NCI-H2227 (cell line): ENCODE data around the gene ALDH1A1.

ENCODE experiments used
- DNase-seq: peaks from one replicate; lab custom pipeline; 2025; ENCODE audit not compliant: unreplicated experiment; lab: John Stamatoyannopoulos, UW

The ALDH1A1 gene

DNA sequence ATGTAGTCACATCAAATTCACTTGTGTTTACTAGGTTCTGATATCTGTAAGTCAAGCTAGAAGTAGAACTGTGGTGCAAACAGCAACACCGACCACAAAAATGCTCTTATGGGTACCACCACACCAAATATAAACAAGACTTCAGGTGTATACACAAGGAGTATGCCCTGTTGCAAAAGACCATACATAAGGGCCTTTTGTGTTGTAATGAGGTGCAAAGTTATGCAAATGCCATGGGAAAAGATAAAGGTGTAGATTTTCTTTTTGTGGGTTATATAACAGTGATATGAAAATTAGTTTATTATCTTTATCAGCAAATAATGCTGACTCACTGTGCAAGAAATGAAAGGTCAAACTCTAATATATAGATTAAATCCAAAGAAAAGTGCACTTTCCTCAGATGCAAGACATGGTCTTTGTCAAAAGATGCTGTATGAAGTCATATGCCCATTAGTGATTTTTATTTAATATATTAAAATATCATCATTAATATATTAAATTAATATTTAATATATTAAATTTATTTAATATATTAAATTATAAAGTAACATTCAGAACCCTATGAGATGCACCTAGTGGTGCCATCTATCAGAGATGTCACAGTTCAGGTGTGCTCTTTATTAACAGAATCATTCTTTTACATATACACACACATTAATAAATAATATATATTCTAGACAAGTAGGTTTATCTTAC lies 26.7 kb upstream of the ALDH1A1 start:
- DNase-seq: no peak

DNA sequence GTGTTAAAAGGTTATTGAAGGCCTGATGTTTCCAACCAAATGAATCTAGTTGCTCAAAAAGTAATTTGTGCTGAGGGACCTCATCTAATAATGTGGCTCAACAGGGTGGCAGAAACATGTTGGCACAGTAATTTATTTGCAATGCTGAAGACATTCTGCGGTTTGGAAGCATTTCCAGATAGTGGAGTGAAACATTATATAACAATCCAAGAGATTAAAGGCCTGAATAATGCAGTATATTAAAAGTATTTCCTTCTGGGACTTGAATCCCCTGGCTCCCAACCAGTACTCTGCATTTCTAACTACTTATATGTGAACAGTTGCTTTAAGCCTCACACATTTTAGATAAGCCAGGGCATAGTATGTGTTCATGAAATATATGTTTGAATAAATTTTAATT lies 25.9 kb upstream of the ALDH1A1 start:
- DNase-seq: no peak

DNA sequence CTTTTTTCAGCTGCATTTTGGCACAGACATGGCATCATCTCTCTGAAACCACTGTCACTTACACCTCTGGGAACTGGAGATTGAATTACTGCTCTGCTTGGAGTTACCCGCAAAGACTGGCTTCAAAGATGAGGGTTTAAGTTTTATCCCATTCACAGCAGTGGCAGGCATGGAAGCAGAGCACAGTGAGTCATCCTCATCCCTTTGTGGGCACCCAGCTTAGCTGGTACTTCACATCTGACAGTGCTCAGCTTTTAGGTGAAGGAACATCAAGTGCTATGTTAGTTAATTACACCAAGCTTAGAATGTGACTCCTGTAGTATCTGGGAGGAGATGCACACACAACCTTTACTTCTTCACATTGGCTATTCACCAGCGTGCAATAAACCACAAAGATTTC lies 24.8 kb upstream of the ALDH1A1 start:
- DNase-seq: no peak

DNA sequence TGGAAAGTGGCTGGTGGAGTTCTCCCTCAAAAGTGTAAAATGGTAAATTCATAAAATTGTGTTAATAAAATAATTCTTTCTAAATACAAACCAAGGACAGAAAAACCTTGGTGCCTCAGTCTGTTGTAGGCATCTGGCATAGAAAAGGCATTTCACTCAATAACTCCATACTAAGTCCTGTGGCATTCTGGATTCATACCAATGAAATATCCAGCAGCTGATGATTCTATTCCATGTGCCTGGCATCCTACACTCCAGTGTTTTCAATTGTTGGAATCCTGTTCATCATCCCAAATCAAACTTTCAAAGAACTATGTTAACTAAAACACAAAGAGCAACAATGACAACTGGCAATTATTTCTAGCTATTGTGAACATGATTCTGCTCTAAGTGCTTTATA lies 21.6 kb upstream of the ALDH1A1 start:
- no peak for DNase-seq

- no peak for DNase-seq
Measured at GRCh38 chr9:72972636-72973035, 19.8 kb upstream of the ALDH1A1 start.

DNA sequence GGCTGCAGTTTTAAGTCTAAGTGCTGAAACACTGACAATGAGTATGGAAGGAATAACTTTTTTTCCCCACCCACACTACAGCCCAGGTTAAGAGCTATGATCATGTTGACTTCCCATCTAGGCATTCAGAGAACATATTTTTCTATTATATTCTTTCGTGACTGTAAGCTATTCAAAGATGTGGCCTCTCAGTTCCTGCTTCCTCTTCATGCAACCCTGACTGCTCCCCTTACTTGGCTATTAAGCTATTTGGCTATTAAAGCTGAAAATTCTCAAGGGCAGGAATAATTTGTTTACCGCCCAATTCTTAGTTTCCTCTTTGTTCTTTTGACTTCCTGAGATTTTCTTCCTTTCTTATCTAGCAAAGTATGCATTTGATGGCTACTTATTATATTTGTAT lies 18.6 kb upstream of the ALDH1A1 start:
- DNase-seq: no peak

GRCh38 chr9:72960446-72960845 lies 7.6 kb upstream of the ALDH1A1 start:
- DNase-seq: no peak

DNA sequence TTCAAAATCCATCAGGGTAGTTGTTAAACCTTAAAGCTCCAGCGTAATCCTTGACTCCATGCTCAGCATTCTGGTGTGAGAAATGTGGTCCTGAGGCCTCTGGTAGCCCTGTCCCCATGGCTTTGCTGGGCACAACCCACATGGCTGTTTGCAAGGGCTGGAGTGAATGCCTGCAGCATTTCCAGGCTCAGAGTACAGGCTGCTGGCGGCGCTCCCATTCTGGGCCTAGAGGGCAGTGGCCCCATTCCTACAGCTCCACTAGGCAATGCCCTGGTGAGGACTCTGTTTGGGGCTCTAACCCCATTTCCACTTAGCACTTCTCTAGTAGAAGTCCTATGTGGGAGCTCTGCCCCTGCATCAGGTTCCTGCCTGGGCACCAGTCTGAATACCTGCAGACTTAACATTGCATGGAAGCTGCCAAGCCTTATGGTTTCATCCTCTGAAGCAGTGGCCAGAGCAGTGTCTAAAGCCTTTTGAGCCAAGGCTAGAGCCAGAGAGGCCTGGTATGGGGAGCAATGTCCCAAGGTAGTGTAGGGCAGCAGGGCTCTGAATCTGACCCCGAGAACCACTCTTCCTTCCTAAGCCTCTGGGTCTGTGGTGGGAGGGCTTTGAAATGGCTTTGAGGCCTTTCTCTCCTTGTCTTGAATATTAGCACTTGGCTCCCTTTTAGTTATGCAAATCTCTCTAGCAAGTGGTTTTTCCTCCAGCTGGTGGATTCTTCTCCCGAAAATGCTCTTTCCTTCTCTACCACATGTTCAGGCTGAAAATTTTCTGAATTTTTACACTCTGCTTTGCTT lies 5.8 kb upstream of the ALDH1A1 start:
- no peak for DNase-seq

DNA sequence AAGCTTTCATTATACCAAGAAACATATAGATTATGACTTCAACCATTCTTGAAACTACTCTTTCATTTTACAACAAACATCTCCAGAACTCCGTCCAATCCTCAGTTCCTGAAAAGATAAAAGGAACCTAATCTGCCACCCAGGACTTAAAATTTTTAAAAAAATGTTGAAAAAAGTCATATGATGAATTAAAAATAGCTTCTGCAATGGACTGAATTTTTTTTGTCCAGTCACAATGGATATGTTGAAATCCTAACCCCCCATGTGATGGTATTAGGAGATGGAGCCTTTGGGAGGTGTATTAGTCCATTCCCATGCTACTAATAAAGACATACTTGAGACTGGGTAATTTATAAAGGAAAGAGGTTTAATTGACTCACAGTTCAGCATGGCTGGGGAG lies 2.7 kb upstream of the ALDH1A1 start:
- DNase-seq: no peak

DNA sequence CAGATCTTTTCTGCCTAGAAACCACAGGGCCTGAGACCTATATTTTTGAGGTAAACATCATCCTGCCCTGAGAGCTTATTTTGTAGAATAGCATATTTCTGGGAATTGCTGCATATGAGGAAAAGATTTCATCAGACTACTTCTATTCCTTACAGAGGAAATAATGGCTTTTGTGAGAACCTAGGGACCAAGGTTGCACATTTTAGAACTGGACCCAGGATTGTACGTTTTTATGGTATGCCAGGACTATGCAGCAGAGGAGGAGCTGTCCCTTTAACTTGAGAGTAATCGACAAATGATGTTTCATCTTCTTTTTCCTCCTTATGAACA lies 2.2 kb upstream of the ALDH1A1 start:
- DNase-seq: no peak

- no peak for DNase-seq
Measured at GRCh38 chr9:72954431-72955125, 1.7 kb upstream of the ALDH1A1 start.

GRCh38 chr9:72952381-72952690 lies 517 bp downstream of the ALDH1A1 start:
- DNase-seq: no peak

GRCh38 chr9:72951520-72952380 lies 1.1 kb downstream of the ALDH1A1 start:
- no peak for DNase-seq

- no peak for DNase-seq
Measured at GRCh38 chr9:72950875-72951442, 1.9 kb downstream of the ALDH1A1 start.

DNA sequence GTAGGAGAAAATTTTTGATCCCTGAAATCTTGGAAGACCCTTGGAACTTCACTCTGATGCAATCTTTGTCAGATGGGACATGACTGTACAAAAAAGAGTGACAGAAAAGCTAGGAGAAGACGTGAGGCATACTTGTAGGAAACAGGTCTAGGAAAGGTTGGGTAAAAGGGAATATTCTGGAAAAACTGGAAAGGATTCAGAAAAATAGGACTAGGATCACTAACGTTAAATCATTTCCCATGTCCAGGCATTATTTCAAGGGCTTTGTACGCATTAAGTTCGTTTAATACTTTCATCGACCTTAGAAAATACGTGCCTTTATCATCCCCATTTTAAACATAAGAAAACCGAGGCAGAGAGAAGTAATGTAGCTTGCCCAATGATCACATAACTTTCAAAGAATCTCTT lies 2.9 kb downstream of the ALDH1A1 start:
- no peak for DNase-seq

- no peak for DNase-seq
Measured at GRCh38 chr9:72949244-72949582, 3.6 kb downstream of the ALDH1A1 start.

GRCh38 chr9:72948575-72949243 lies 4.1 kb downstream of the ALDH1A1 start:
- no peak for DNase-seq

DNA sequence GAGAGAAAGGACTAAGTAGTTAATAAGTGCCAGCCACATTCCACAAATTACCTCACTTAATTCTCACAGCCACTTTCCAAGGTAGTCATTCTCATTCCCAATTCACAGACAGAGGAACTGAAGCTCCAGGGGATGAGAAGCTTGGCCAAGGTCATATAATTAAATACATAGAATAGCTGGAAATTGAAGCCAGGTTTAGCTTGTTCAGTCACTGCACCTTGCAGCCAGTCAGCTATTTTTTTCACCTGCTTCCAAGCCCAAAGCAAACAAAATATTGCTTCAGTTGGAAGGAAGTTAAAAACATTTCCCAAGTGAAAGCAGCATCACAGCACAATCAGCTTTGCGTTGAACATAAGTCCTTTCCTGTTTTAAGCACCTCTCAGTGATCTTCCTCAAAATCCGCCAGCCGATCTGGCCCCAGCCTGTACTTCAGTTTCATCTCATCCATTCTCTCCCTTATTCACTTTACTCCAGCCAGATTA lies 4.8 kb downstream of the ALDH1A1 start:
- DNase-seq: no peak

DNA sequence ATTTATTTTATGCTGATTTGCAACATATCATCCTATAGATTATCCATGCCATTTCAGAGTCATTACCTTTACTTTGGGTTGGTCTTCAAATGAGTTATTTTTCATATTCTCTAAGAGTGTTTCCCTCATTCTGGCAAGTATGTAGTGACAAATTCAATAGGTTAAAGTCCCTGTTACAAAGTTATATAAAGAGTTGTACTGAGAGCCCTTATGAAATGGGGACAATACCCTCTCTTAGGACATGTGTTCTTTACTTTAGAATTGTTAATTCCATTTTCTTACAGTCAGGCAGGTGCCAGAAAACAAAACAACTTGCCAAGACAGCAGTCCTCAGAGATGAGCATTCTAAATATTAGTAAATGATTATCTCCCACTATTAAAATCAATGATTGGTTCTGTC lies 6.0 kb downstream of the ALDH1A1 start:
- DNase-seq: no peak

DNA sequence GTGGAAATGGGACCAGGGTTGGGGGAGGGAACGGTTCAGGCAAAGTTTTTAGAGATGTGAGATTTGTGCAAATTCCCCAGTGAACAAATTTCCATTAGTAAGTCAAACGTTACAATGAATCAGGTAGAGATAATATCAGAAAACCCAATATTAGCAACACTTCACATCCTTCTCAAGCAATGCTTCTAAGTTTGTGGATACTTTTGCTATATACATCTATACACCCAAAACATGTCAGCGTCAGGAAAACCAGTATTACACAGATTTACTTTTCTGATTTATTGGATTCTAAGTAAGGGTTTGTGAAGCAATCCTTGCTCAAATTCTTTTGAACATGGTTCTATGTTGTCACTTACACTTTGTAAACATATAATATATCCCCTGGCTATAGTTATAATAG lies 6.5 kb downstream of the ALDH1A1 start:
- DNase-seq: no peak

GRCh38 chr9:72945391-72945790 lies 7.5 kb downstream of the ALDH1A1 start:
- no peak for DNase-seq
